GM12801 (cell line): Measurements from ENCODE around the gene SERAC1.

Experiments used
- TF ChIP-seq, protein P1 (sequence below): IDR thresholded peaks from one replicate; pipeline ENCODE4 v1.5.1; 2011; ENCODE audit warnings: control low read depth; ENCODE audit not compliant: insufficient read length; ENCODE audit errors: extremely low read depth

SERAC1 gene

GRCh38 chr6:158103228-158103627, 64.8 kb downstream of the SERAC1 start:
- TF ChIP-seq, protein P1, sequence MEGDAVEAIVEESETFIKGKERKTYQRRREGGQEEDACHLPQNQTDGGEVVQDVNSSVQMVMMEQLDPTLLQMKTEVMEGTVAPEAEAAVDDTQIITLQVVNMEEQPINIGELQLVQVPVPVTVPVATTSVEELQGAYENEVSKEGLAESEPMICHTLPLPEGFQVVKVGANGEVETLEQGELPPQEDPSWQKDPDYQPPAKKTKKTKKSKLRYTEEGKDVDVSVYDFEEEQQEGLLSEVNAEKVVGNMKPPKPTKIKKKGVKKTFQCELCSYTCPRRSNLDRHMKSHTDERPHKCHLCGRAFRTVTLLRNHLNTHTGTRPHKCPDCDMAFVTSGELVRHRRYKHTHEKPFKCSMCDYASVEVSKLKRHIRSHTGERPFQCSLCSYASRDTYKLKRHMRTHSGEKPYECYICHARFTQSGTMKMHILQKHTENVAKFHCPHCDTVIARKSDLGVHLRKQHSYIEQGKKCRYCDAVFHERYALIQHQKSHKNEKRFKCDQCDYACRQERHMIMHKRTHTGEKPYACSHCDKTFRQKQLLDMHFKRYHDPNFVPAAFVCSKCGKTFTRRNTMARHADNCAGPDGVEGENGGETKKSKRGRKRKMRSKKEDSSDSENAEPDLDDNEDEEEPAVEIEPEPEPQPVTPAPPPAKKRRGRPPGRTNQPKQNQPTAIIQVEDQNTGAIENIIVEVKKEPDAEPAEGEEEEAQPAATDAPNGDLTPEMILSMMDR = no peak

GRCh38 chr6:158095671-158096070, 72.4 kb downstream of the SERAC1 start:
- TF ChIP-seq, protein P1 = no peak

- TF ChIP-seq, protein P1 = no peak
Measured at GRCh38 chr6:158095031-158095430, 73.0 kb downstream of the SERAC1 start.

DNA sequence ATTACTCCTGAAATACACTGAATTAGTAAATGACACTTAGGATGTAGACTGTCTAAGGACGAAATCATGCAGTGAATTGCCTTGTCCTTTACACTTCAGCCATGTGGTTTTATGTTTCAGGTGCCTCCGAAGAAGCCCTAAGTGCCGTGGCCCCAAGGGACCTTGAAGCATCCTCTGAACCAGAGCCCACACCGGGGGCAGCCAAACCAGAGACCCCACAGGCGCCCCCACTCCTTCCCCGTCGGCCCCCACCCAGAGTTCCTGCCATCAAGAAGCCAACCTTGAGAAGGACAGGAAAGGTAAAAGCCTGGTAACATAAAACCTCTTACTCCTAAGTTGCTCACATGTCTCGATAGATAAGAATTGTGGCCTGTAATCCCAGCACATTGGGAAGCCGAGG, 75.3 kb downstream of the SERAC1 start:
- TF ChIP-seq, protein P1 = no peak

DNA sequence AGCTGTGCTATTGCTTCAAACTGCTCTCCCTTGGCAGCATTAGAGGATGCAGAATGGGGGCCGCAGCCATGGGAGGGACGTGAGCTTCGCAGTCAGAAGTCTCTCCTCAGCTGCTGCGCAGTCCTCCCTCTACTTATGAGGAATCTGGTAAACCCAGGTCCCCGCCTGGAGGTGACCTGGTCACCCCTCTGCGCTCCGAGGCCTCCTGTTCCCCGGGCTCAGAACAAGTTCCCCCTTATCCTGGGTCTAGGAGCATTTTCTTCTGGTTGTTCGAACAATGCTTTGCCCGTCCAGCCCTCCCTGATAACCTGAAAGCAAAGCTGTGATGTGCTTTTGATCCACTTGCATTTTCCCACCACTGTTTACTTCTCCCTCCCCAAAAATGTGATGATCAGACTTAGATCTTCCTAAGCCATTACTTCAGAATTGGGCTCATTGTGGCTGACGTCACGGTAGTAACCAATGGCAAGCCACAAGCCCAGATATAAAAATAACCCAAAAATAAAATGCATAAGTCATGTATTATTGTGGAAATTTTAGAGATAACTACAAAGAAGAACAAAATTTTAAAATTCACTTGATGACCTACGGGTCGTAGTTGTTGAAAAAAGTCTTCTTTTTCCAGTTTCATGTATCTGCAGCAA, 80.7 kb downstream of the SERAC1 start:
- TF ChIP-seq, protein P1 = no peak

DNA sequence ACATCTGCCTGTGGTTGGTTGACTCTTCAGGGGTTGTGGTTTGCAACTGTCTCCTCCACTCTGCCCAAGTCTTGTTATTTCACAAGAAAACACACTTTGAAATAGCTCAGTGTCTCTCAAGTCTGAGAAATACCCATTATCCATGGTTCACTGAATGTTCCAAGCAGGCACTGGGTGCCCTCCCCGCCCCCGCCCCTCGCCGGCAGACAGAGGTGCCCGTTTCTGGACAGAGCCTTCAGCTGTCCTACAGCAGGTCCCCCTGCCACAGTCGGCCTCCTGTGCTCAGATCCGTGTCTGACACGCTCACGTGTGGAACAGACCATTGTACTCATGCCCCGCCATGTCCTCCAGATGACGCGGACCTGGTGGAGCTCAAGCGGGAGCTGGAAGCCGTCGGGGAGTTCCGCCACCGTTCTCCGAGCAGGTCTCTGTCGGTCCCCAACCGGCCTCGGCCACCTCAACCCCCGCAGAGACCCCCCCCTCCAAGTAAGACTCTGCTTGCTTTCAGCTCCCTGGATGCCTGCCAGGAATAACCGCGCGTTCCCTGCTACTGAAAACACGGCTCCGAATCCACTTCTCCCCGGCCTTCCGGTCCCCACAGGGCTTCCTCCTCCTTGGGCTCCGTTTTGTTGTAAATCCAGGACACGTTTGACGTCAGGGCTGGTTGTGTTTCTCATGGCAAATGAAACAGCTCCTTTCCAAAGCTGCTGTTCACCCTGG, 81.4 kb downstream of the SERAC1 start:
- TF ChIP-seq, protein P1 = no peak

DNA sequence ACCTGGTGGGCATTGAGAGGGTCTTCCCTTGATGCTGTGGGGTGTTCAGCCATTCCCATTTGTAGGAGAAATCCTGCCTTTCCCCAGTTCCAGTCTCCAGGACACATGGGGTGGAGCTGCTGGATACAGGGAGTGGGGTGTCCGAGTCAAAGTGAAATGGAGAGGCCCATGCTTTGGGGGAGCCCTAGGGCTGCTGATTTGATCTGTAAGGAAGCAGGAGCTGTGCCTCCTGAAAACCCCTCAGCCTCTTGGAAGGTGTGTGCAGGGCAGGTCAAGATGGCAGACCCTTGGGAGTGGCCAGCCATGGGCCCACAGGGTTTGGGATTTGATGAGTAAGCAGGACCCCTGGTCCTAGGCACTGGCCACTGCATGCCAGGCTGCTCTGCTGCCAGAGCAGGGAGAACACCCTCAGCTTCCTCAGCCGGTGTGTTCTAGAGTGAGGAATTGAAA, 82.0 kb downstream of the SERAC1 start:
- TF ChIP-seq, protein P1 = no peak
